GM23338 (cell line): ENCODE data around the gene CCDC60. TPM values are rescaled to one million over a fixed set of nuclear protein-coding genes. Genes with fewer than 3 reads are reported as not detected.

Experiments used
- ATAC-seq: fragments of 200-7000 bp; cut with Tn5 transposase; 3 replicates; pipeline ENCODE4 v1.9.1; 2020
- DNase-seq: peaks from one replicate; pipeline ENCODE4 v3.0.0-alpha.2; 2015; ENCODE audit warnings: low spot score
- H2AFZ ChIP-seq: fragments of 200-600 bp; sonication (generic); 2 replicates; pipeline ENCODE4 v1.8.0; 2016; ENCODE audit warnings: antibody characterized with exemption, mild to moderate bottlenecking, moderate library complexity
- H3F3A ChIP-seq: fragments of 200-600 bp; sonication (generic); replicated peaks from 2 replicates; pipeline ENCODE4 v1.8.0; 2017; ENCODE audit warnings: antibody characterized with exemption, mixed run types, low read depth
- H3K27ac ChIP-seq: fragments of 200-600 bp; sonication (generic); 2 replicates; pipeline ENCODE4 v1.6.1; 2016; ENCODE audit warnings: low read depth
- H3K27me3 ChIP-seq: fragments of 200-600 bp; sonication (generic); 2 replicates; pipeline ENCODE4 v1.8.0; 2016; ENCODE audit warnings: mild to moderate bottlenecking, mixed run types, moderate library complexity; ENCODE audit not compliant: insufficient read depth
- H3K36me3 ChIP-seq: fragments of 200-600 bp; sonication (generic); 2 replicates; pipeline ENCODE4 v1.8.0; 2016; ENCODE audit warnings: mild to moderate bottlenecking; ENCODE audit not compliant: insufficient read depth
- H3K4me1 ChIP-seq: fragments of 200-600 bp; sonication (generic); 2 replicates; pipeline ENCODE4 v1.8.0; 2016; ENCODE audit warnings: mild to moderate bottlenecking, moderate library complexity; ENCODE audit not compliant: insufficient read depth
- H3K4me2 ChIP-seq: fragments of 200-600 bp; sonication (generic); 2 replicates; pipeline ENCODE4 v1.7.1; 2017; ENCODE audit warnings: mixed run types
- H3K4me3 ChIP-seq: fragments of 200-600 bp; sonication (generic); 2 replicates; pipeline ENCODE4 v1.6.1; 2016; ENCODE audit warnings: mixed run types
- H3K79me2 ChIP-seq: fragments of 200-600 bp; sonication (generic); replicated peaks from 2 replicates; pipeline ENCODE4 v1.8.0; 2017; ENCODE audit warnings: mild to moderate bottlenecking; ENCODE audit not compliant: insufficient read depth
- H3K9me2 ChIP-seq: fragments of 200-600 bp; sonication (generic); 2 replicates; pipeline ENCODE4 v1.8.0; 2017; ENCODE audit not compliant: insufficient read depth
- H4K20me1 ChIP-seq: fragments of 200-600 bp; sonication (generic); replicated peaks from 2 replicates; pipeline ENCODE4 v1.8.0; 2017; ENCODE audit warnings: mild to moderate bottlenecking; ENCODE audit not compliant: insufficient read depth
- H3K27ac Mint-ChIP-seq: 2 replicates; pipeline ENCODE4 v1.8.0; 2020; ENCODE audit warnings: inconsistent platforms, mild to moderate bottlenecking, moderate library complexity, mixed read lengths
- H3K27me3 Mint-ChIP-seq: 3 replicates; pipeline ENCODE4 v1.8.0; 2022; ENCODE audit warnings: low read depth, mild to moderate bottlenecking, moderate library complexity, mixed read lengths, inconsistent platforms; ENCODE audit not compliant: insufficient read depth, poor library complexity
- H3K36me3 Mint-ChIP-seq: 3 replicates; pipeline ENCODE4 v1.8.0; 2021; ENCODE audit warnings: low read depth, mild to moderate bottlenecking, inconsistent platforms, moderate library complexity, mixed read lengths
- H3K4me1 Mint-ChIP-seq: 3 replicates; pipeline ENCODE4 v1.8.0; 2020; ENCODE audit warnings: mild to moderate bottlenecking, inconsistent platforms, mixed read lengths
- H3K4me3 Mint-ChIP-seq: 3 replicates; pipeline ENCODE4 v1.8.0; 2021; ENCODE audit warnings: moderate library complexity, mild to moderate bottlenecking, inconsistent platforms, mixed read lengths
- H3K9me3 Mint-ChIP-seq: 3 replicates; pipeline ENCODE4 v1.8.0; 2020; ENCODE audit warnings: moderate library complexity, mild to moderate bottlenecking, inconsistent platforms, mixed read lengths
- CREB1 ChIP-seq: fragments of 250-450 bp; sonication (Bioruptor Pico); IDR thresholded peaks from 2 replicates; pipeline ENCODE4 v1.5.0; 2020; ENCODE audit warnings: low read depth, mild to moderate bottlenecking, moderate library complexity
- CTCF ChIP-seq, 2 experiments: fragments of 200-600 bp in 1 of 2; sonication (generic) in 1 of 2; conservative IDR thresholded peaks; 2 replicates each; pipeline versions ENCODE4 v1.5.1 to v1.6.1; 2016 to 2017; ENCODE audit warnings: antibody characterized with exemption in 2 of 2, low read depth in 2 of 2, mild to moderate bottlenecking in 2 of 2, moderate library complexity in 1 of 2
- EZH2 ChIP-seq: fragments of 200-600 bp; sonication (generic); IDR thresholded peaks from one replicate; pipeline ENCODE4 v1.8.0; 2017; ENCODE audit warnings: antibody characterized with exemption, mild to moderate bottlenecking, low read depth; ENCODE audit not compliant: unreplicated experiment
- EZH2phosphoT487 ChIP-seq: fragments of 200-600 bp; sonication (generic); IDR thresholded peaks from one replicate; pipeline ENCODE4 v1.8.1; 2018; ENCODE audit warnings: antibody characterized with exemption; ENCODE audit not compliant: unreplicated experiment
- JUNB ChIP-seq: IDR thresholded peaks from one replicate; pipeline ENCODE4 v1.6.1; 2016; ENCODE audit warnings: antibody characterized with exemption; ENCODE audit not compliant: unreplicated experiment
- NANOG ChIP-seq: IDR thresholded peaks from 2 replicates; pipeline ENCODE4 v1.6.1; 2016; ENCODE audit warnings: antibody characterized with exemption, borderline replicate concordance
- POLR2AphosphoS5 ChIP-seq: IDR thresholded peaks from 2 replicates; pipeline ENCODE4 v1.6.1; 2016; ENCODE audit warnings: antibody characterized with exemption, low read depth
- STAT1 ChIP-seq: IDR thresholded peaks from one replicate; pipeline ENCODE4 v1.6.1; 2016; ENCODE audit warnings: antibody characterized with exemption; ENCODE audit not compliant: unreplicated experiment
- ZNF114 ChIP-seq: fragments of 250-450 bp; sonication (Bioruptor Pico); IDR thresholded peaks from 2 replicates; pipeline ENCODE4 v1.5.0; 2020; ENCODE audit warnings: mild to moderate bottlenecking, moderate library complexity
- ZNF331 ChIP-seq: fragments of 250-450 bp; sonication (Bioruptor Pico); IDR thresholded peaks from 2 replicates; pipeline ENCODE4 v1.5.0; 2020; ENCODE audit warnings: low read depth, mild to moderate bottlenecking, moderate library complexity
- polyA plus RNA-seq: library from polyadenylated mRNA; unstranded; fragments of >200 nt; fragmentation: Nextera tagmentation; extraction: Ambion mirVana; gene quantifications from 2 replicates; pipeline ENCODE4 v1.2.1, GENCODE V29; 2016
- total RNA-seq: library from RNA; depleted of rRNA; stranded (reverse); fragments of >200 nt; shearing (Covaris generic); gene quantifications from 2 replicates; pipeline ENCODE4 v1.2.3, GENCODE V29; 2014
- TF ChIP-seq, protein P1 (sequence below): IDR thresholded peaks from one replicate; pipeline ENCODE4 v1.6.1; 2018; ENCODE audit warnings: antibody characterized with exemption; ENCODE audit not compliant: unreplicated experiment

Gene CCDC60
- total and polyA plus RNA-seq, 2 experiments from 2014 or later, result 0.53 TPM; not detected in 1

DNA sequence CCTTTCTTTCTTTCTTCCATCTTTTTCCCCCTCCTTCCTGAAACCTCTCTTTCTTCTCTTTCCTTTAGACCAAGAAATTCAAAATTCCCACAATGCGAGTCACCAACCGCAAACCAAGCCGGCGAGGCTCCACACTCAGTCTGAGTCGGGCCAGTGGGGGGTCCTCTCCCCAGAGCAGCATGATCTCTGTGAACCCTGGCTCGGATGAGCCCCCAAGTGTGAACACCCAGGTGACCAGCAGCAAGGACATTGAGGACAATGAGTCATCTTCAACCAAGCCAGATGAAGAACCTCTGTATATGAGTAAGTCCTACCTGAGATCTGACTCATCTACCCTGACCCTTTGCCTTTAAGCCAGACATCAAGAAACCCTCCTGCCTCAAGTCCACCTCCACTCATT lies 170.5 kb downstream of the CCDC60 start (continued):
- TF ChIP-seq, protein P1, sequence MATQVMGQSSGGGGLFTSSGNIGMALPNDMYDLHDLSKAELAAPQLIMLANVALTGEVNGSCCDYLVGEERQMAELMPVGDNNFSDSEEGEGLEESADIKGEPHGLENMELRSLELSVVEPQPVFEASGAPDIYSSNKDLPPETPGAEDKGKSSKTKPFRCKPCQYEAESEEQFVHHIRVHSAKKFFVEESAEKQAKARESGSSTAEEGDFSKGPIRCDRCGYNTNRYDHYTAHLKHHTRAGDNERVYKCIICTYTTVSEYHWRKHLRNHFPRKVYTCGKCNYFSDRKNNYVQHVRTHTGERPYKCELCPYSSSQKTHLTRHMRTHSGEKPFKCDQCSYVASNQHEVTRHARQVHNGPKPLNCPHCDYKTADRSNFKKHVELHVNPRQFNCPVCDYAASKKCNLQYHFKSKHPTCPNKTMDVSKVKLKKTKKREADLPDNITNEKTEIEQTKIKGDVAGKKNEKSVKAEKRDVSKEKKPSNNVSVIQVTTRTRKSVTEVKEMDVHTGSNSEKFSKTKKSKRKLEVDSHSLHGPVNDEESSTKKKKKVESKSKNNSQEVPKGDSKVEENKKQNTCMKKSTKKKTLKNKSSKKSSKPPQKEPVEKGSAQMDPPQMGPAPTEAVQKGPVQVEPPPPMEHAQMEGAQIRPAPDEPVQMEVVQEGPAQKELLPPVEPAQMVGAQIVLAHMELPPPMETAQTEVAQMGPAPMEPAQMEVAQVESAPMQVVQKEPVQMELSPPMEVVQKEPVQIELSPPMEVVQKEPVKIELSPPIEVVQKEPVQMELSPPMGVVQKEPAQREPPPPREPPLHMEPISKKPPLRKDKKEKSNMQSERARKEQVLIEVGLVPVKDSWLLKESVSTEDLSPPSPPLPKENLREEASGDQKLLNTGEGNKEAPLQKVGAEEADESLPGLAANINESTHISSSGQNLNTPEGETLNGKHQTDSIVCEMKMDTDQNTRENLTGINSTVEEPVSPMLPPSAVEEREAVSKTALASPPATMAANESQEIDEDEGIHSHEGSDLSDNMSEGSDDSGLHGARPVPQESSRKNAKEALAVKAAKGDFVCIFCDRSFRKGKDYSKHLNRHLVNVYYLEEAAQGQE, result no peak
- TF ChIP-seq JUNB (no peak), EZH2 (no peak), STAT1 (no peak), CREB1 (CRISPR knock-in tag) (no peak), ZNF114 (no peak), EZH2phosphoT487 (no peak), NANOG (no peak), POLR2AphosphoS5 (no peak)

GRCh38 chr12:119512772-119513497 lies 178.4 kb downstream of the CCDC60 start:
- Histone ChIP-seq H3K36me3 (no peaks in the 10 kb centered on the region), H3K79me2 (no peaks in the 10 kb centered on the region), H3K27ac (no peak overlapping the region), H4K20me1 (no peaks in the 10 kb centered on the region), H3K27me3 (no peaks in the 10 kb centered on the region), H3K4me2 (no peak overlapping the region), H3K4me1 (no peaks in the 10 kb centered on the region), H3K4me3 (no peak overlapping the region), H2AFZ (no peak overlapping the region), H3K9me2 (peaks cover 8% of the 10 kb centered on the region; the same call in 1 of the 2 replicates), H3F3A (no peaks in the 10 kb centered on the region)
- H3K4me3 Mint-ChIP-seq, result no peak overlapping the region
- ATAC-seq, result peak; percentile 47
- peak; percentile 79 for DNase-seq
- H3K27ac Mint-ChIP-seq, result no peak overlapping the region
- peaks cover 2% of the 10 kb centered on the region for H3K27me3 Mint-ChIP-seq
- H3K4me1 Mint-ChIP-seq, result peaks cover 8% of the 10 kb centered on the region
- H3K9me3 Mint-ChIP-seq, result no peaks in the 10 kb centered on the region
- no peaks in the 10 kb centered on the region for H3K36me3 Mint-ChIP-seq
- TF ChIP-seq CTCF (conservative IDR thresholded peaks at IDR 0.05; ENCODE audit: low read depth in 2 of 2) (no peak), ZNF331 (CRISPR knock-in tag) (no peak), EZH2 (no peak)
- TF ChIP-seq, protein P1, result peak; percentile 89
